GM12892 (cell line): ENCODE measurements around the gene SH3RF1.

Experiments
- POLR2A ChIP-seq: IDR thresholded peaks from 2 replicates; pipeline ENCODE4 v1.6.1; 2011; ENCODE audit warnings: low read depth, low read length, control low read depth
- POLR2AphosphoS5 ChIP-seq: IDR thresholded peaks from 2 replicates; pipeline ENCODE4 v1.6.1; 2011; ENCODE audit warnings: low read depth, low read length, control low read depth

GRCh38 chr4:169278624-169279023, 7.9 kb upstream of the SH3RF1 start:
- TF ChIP-seq POLR2AphosphoS5 (no peak), POLR2A (no peak)
